A673 (cell line): ENCODE results near the gene PTPN5.

Experiments
- CTCF ChIP-seq: fragments of 300-800, 200-600 bp; sonication (generic); conservative IDR thresholded peaks from 2 replicates; pipeline ENCODE4 v1.5.1; 2017; ENCODE audit warnings: low read depth, mild to moderate bottlenecking, antibody characterized with exemption, low read length, moderate library complexity, mixed read lengths
- EZH2 ChIP-seq: fragments of 200-600 bp; sonication (generic); IDR thresholded peaks from 2 replicates; pipeline ENCODE4 v1.6.1; 2017; ENCODE audit warnings: borderline replicate concordance, low read depth, mild to moderate bottlenecking, mixed read lengths, antibody characterized with exemption, low read length; ENCODE audit not compliant: poor library complexity, severe bottlenecking

GRCh38 chr11:18696638-18697225 is 94.9 kb downstream of the PTPN5 start:
- TF ChIP-seq CTCF = no peak
- no peak for TF ChIP-seq EZH2
